Skeletal muscle satellite cell (primary cell): ENCODE results near the gene AFF3.

ENCODE experiments used
- H3K27me3 ChIP-seq: 2 replicates; pipeline ENCODE4 v1.7.0; 2013; ENCODE audit warnings: low read length; ENCODE audit not compliant: control insufficient read depth, insufficient read depth
- H3K36me3 ChIP-seq: 2 replicates; pipeline ENCODE4 v1.7.0; 2013; ENCODE audit warnings: mild to moderate bottlenecking, control low read depth, low read length; ENCODE audit not compliant: insufficient read depth
- H3K4me1 ChIP-seq: 2 replicates; pipeline ENCODE4 v1.7.0; 2013; ENCODE audit warnings: low read length; ENCODE audit not compliant: control insufficient read depth, insufficient read depth
- H3K4me2 ChIP-seq: 2 replicates; pipeline ENCODE4 v1.7.0; 2013; ENCODE audit warnings: mild to moderate bottlenecking, low read length
- H3K4me3 ChIP-seq: 2 replicates; pipeline ENCODE4 v1.7.0; 2013; ENCODE audit warnings: low read length
- H3K9ac ChIP-seq: 2 replicates; pipeline ENCODE4 v1.7.0; 2013; ENCODE audit warnings: mild to moderate bottlenecking, low read depth, low read length, moderate library complexity
- H3K9me3 ChIP-seq: replicated peaks from 2 replicates; pipeline ENCODE4 v1.7.0; 2013; ENCODE audit warnings: mild to moderate bottlenecking, control low read depth, low read length

The AFF3 gene

DNA sequence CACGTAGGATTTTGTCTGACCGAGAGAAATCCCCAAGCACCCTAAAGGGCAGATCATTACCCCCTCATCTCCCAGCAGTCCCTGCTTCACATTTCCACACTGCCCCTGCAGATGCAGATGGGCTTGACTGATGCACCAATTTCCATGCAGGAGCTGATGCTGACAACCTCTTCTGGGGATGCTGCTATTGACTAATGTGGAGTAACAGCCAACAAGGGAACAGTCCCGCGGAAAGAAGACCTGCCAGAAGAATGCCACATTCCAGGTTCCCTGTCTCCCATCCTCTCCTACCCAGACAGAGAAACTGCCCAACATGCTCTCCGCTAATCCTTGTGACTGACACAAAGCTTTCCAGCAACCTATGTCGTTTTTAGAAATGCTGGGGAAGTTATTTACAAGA lies 91.7 kb downstream of the AFF3 start:
- H3K4me3 ChIP-seq: no peak overlapping the region
- no peaks in the 10 kb centered on the region for H3K27me3 ChIP-seq
- H3K4me2 ChIP-seq: no peak overlapping the region

DNA sequence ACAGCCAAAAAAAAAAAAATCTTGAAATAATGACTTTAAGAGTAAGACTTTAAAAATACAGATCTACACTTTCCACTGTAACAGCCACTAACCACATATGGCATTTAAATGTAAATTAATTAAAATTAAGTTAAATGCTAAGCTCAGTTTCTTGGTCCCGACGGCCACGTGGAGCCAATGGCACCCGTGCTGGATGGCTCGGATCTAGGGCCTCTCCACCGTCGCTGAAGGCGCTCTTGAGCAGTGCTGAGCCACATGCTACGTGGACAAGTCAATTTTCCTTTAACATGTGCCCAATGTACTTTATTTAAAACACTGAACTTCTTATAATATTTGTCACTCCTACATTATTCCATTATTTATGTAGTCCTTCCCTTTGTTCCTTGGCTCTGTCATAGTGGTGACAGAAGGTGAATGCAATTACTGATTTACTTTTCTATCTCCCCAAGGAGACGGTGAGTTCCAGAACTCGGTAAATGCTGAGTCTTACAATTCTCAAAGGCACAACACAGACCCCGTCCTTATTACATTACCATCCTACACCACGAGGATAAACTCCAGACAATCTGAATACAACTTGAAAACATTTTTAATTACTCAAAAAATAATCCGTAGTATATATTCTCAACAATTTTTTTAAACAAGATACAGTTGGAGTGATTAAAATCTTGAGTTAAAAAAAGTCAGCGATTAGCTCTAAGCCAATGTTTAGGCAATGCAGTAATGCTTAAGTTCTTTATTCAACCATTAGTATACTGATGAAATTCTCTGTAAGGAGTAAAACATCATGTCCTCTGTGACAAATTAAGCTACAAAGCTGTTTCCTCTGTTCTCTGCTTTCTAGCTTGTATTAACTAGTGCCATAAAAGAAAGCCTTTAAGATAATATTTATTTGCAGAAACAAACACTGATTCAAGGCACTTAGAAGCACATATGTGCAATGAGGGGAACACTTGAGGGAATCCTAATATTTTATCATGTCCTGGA lies 95.1 kb downstream of the AFF3 start:
- no peak overlapping the region for H3K4me2 ChIP-seq
- no peaks in the 10 kb centered on the region for H3K36me3 ChIP-seq
- H3K9me3 ChIP-seq: no peaks in the 10 kb centered on the region
- no peaks in the 10 kb centered on the region for H3K27me3 ChIP-seq
- no peaks in the 10 kb centered on the region for H3K4me1 ChIP-seq
- H3K9ac ChIP-seq: no peak overlapping the region
- no peak overlapping the region for H3K4me3 ChIP-seq

More for the DNA sequence above, 91.7 kb downstream of the AFF3 start:
- Histone ChIP-seq H3K9me3 (no peaks in the 10 kb centered on the region), H3K36me3 (no peaks in the 10 kb centered on the region), H3K4me1 (no peaks in the 10 kb centered on the region), H3K9ac (no peak overlapping the region)

DNA sequence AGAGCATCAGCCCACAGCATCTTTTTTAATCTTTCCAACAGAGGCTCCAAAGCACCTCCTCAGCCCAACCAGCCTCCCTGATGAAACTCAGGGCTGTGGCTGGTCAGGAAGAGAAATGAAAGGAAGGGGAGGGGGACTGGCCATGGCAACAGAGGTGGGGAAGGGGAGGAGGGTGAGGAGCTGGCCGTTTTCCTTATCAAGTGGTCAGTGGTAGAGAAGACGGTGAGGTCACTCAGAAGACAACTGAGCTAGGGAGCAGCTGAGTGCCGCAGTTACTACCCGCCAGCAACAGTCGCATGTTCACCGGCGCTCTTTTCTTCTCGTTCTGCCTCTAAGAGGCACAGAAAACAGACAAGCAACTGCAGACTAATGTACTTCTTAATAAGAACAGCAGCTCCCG lies 97.4 kb downstream of the AFF3 start:
- Histone ChIP-seq H3K4me1 (no peaks in the 10 kb centered on the region), H3K9me3 (no peaks in the 10 kb centered on the region), H3K27me3 (no peaks in the 10 kb centered on the region), H3K4me2 (no peak overlapping the region), H3K9ac (no peak overlapping the region), H3K36me3 (no peaks in the 10 kb centered on the region), H3K4me3 (no peak overlapping the region)

DNA sequence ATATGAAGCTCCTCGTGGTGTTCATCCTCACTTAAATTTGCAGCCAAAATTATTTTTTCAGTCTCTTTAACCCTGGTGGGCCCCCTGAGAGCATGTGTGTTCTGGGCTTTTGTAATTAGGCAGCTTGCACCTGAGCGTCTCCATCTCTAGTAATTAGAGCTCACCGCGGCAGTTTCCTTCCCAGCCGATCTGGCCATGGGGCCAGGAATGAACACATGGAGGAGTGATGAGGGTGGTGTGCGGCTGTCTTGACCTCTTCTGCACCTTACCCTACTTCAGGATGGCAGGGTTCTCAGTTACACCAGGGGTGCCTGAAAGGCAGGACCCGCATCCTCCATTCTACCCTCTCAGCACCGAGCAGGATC lies 98.5 kb downstream of the AFF3 start:
- Histone ChIP-seq H3K9me3 (no peaks in the 10 kb centered on the region), H3K27me3 (no peaks in the 10 kb centered on the region), H3K4me3 (no peak overlapping the region), H3K4me2 (no peak overlapping the region), H3K36me3 (no peaks in the 10 kb centered on the region), H3K9ac (no peak overlapping the region), H3K4me1 (no peaks in the 10 kb centered on the region)

DNA sequence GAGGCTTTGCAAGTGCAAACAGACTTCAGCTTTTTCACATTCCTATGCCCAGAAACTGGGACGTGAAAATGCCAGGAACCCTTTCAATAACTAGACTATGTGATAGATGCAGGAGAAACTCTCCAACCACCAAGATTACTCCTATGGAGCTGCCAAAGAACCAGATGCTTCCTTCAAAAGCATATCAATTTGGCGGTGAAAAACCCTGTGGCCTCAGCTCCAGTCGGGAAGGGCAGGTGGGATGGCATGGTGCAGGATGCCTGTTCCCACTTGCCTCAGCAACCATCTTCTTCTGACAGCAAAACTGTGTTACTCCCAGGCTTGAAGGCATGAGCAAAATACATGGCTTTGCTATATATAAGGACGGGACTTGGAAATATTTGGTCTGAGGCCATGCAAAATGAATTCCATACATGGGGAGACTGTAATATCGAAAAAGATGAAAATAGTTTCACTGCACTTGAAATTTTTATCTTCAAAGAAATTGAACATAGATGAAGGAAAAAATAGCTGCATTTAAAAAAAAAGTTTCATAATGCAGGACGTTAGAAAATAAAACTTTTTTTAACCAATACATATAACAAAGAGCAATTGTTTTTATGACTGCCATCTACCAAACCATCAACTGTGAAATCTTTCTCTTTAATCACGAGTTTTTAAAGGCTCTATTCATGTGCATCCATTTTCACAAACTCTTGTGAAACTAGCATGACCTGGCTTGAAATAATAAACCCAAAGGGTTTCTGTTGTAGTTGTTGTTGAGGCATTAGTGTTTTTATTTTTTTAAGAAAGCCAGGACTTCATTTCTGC lies 99.1 kb downstream of the AFF3 start:
- Histone ChIP-seq H3K9ac (no peak overlapping the region), H3K4me3 (no peak overlapping the region), H3K36me3 (no peaks in the 10 kb centered on the region), H3K4me1 (no peaks in the 10 kb centered on the region), H3K4me2 (no peak overlapping the region), H3K9me3 (no peaks in the 10 kb centered on the region), H3K27me3 (no peaks in the 10 kb centered on the region)

DNA sequence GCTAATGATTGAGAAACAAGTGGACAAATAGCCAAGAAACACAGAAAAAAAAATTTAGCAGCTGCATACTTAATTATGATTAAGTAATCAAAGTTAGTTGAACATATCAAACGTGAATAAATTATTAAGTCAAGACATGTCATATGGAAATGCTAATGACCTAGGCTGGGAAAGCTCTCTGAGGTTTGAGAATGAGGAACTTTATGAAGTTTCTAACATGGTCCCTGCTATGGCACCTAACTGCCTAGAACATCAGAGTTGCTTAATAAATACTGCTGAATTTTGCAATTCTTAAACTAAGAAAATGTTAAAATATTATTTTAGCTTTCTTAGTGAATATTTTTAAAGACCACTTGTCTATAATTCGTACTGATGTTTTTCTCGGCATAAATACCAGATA lies 99.8 kb downstream of the AFF3 start:
- H3K27me3 ChIP-seq: no peaks in the 10 kb centered on the region
- no peaks in the 10 kb centered on the region for H3K36me3 ChIP-seq
- H3K4me2 ChIP-seq: no peak overlapping the region
- H3K9ac ChIP-seq: no peak overlapping the region
- H3K4me1 ChIP-seq: no peaks in the 10 kb centered on the region
- no peaks in the 10 kb centered on the region for H3K9me3 ChIP-seq
- H3K4me3 ChIP-seq: no peak overlapping the region

DNA sequence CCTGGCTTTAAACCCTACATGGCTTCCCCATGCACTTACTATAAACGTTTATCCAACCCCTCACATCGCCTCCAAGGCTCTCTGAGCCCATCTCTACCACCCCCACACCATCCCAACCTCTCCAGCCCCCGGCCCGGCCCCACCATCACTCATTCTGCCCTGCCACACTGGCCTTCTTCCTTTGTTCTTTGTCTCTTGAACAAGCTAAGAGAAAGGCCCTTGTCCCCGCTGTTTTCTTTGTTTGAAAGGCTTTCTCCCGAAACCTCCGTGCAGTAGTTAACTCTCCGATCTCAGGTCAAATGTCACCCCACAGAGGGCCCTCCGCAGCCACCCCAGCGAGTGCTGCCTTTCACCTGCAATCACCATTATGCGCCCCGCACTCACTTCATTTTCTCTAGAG lies 100.4 kb downstream of the AFF3 start:
- no peaks in the 10 kb centered on the region for H3K36me3 ChIP-seq
- no peak overlapping the region for H3K9ac ChIP-seq
- H3K4me2 ChIP-seq: no peak overlapping the region
- no peak overlapping the region for H3K4me3 ChIP-seq
- H3K27me3 ChIP-seq: no peaks in the 10 kb centered on the region
- no peaks in the 10 kb centered on the region for H3K4me1 ChIP-seq
- H3K9me3 ChIP-seq: no peaks in the 10 kb centered on the region

DNA sequence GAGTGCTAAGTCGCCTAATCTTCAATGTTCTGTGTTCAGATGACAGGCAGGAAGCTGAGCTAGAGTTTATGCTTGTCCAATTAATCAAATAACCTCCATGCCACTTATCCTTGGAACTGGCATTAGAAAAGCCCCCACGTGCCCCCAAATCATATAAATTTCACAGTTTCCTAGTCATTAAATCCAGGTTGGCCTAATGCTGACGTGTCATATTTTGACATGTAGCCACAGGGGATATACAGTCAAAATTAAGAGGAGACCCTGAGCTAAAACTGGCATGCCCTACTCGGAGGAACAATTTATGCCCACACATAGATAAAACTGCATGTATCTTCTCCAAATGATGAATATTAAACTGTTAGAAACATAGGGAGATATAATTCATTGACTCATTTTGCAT lies 101.0 kb downstream of the AFF3 start:
- no peak overlapping the region for H3K4me3 ChIP-seq
- no peaks in the 10 kb centered on the region for H3K9me3 ChIP-seq
- no peaks in the 10 kb centered on the region for H3K36me3 ChIP-seq
- no peaks in the 10 kb centered on the region for H3K27me3 ChIP-seq
- no peak overlapping the region for H3K4me2 ChIP-seq
- H3K9ac ChIP-seq: no peak overlapping the region
- no peaks in the 10 kb centered on the region for H3K4me1 ChIP-seq

DNA sequence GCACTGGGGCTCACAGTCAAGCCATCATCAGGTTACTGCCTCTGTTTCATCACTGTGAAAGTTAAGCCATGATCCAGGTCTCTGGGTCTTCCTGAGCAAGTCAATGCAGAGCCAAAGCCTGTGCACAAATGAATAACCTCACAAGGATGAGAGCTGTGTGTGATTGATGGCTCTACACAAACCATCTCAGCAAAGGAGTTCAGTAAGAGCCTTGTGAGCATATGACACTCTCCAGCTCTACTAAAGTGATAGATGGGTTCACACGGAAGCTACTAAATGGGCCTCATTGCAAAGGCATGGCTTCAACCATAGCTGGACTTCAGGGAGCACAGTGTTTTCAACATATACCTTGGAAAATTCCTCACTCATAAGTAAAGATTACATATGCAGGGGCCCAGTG lies 101.5 kb downstream of the AFF3 start:
- Histone ChIP-seq H3K9me3 (no peaks in the 10 kb centered on the region), H3K4me3 (no peak overlapping the region), H3K27me3 (no peaks in the 10 kb centered on the region), H3K9ac (no peak overlapping the region), H3K36me3 (no peaks in the 10 kb centered on the region), H3K4me2 (no peak overlapping the region), H3K4me1 (no peaks in the 10 kb centered on the region)

DNA sequence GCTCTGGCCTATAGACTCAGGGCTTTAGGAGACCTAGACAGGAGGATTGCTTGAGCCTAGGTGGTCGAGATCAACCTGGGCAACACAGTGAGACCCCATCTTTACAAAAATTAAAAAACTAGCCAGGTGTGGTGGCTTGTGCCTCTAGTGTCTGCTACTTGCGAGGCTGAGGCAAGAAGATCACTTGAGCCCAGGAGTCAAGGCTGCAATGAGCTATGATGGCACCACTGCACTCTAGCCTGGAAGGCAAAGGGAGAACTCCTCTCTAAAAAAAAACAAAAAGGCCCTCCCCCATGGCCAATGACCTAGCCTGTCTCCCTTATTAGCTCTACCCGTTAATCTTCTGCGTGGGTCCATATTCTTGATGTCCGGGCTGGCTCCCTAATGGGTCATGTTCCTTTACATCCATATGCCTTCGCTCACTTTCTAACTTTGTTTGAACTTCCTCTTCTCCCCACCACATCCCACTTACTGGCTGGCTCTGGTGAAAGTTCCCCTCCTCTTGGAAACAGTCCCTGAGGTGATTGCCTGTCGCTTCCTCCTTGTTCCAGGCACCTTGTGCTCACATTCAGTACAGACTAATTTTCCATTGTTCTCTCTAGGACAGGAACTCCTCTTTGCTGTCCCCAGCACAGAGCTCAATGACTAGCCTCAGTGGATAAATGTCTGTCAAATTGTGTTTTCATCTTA lies 103.0 kb downstream of the AFF3 start:
- Histone ChIP-seq H3K36me3 (no peaks in the 10 kb centered on the region), H3K4me1 (no peaks in the 10 kb centered on the region), H3K4me3 (no peak overlapping the region), H3K27me3 (no peaks in the 10 kb centered on the region), H3K4me2 (no peak overlapping the region), H3K9ac (no peak overlapping the region), H3K9me3 (no peaks in the 10 kb centered on the region)

DNA sequence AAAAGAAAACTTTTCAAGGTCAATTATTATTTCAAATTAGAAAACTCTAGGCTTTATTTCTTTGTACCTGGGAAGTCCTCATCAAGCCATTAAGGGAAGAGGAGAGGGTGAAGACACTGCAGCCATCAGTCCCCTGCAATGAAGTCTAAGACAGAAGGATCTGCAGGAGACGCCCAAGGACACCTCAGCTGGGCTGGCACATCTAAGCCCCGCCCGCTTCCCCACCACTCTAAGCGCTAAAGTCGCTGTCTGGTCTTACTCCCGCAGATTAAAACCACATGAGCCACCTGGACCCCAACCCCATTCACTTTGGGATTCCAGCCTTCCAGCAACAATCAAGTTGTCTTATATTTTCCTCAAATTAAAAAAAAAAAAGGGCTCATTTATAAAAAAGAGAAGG lies 104.4 kb downstream of the AFF3 start:
- Histone ChIP-seq H3K4me3 (no peak overlapping the region), H3K36me3 (no peaks in the 10 kb centered on the region), H3K9me3 (no peaks in the 10 kb centered on the region), H3K4me2 (no peak overlapping the region), H3K9ac (no peak overlapping the region), H3K27me3 (no peaks in the 10 kb centered on the region), H3K4me1 (no peaks in the 10 kb centered on the region)
